ENCODE results near the gene CELF4.

The CELF4 gene

GRCh38 chr18:37343542-37343851 lies 222.1 kb downstream of the CELF4 start:
- no peak for DNase-seq
- no peaks in the 10 kb centered on the region for H3K36me3 ChIP-seq (ENCODE audit: control insufficient read depth in 4 of 4, insufficient read depth in 4 of 4, low read length in 3 of 4)
- POLR2A ChIA-PET, result no interaction called here
- CTCF ChIA-PET, result interaction anchor here (0.8 to 2.0 kb wide), 5 partner anchors 10 to 190 kb away, joined by 3 to 9 read pairs (median 3); no protein-coding TSS in a partner anchor
- no peaks in the 10 kb centered on the region for H3K9me3 ChIP-seq (ENCODE audit: control extremely low read depth in 1 of 5, control insufficient read depth in 4 of 5, insufficient read depth in 2 of 5, low read depth in 1 of 5, low read length in 4 of 5)
- 41% methylated on average over 7 of the region's 7 CpGs for WGBS (ENCODE audit: insufficient coverage)
- H3K4me1 ChIP-seq (ENCODE audit: control extremely low read depth in 1 of 4, control insufficient read depth in 4 of 4, insufficient read depth in 4 of 4, low read length in 3 of 4), result no peaks in the 10 kb centered on the region
- no peak overlapping the region for H3K27ac ChIP-seq (ENCODE audit: insufficient read depth in 1 of 2, low read depth in 1 of 2, low read length in 2 of 2, poor library complexity in 1 of 2, severe bottlenecking in 2 of 2)
- H3K4me3 ChIP-seq (ENCODE audit: control insufficient read depth in 1 of 7, extremely low read depth in 1 of 7, insufficient read depth in 4 of 7, low read depth in 2 of 7, low read length in 6 of 7), result no peak overlapping the region
- peaks cover 0 to 20% (median 8%) of the 10 kb centered on the region in 5 experiments for H3K27me3 ChIP-seq (replicated peaks in 2 of 5; ENCODE audit: control insufficient read depth in 4 of 5, insufficient read depth in 5 of 5, low read length in 4 of 5)

- peaks cover 0 to 20% (median 8%) of the 10 kb centered on the region in 5 experiments for H3K27me3 ChIP-seq (replicated peaks in 2 of 5; ENCODE audit: control insufficient read depth in 4 of 5, insufficient read depth in 5 of 5, low read length in 4 of 5)
Measured at GRCh38 chr18:37341473-37342086, 224.0 kb downstream of the CELF4 start.

GRCh38 chr18:37341016-37341415 lies 224.6 kb downstream of the CELF4 start:
- Histone ChIP-seq H3K27ac (ENCODE audit: insufficient read depth in 1 of 2, low read depth in 1 of 2, low read length in 2 of 2, poor library complexity in 1 of 2, severe bottlenecking in 2 of 2) (no peak overlapping the region), H3K9me3 (ENCODE audit: control extremely low read depth in 1 of 5, control insufficient read depth in 4 of 5, insufficient read depth in 2 of 5, low read depth in 1 of 5, low read length in 4 of 5) (no peaks in the 10 kb centered on the region), H3K4me3 (ENCODE audit: control insufficient read depth in 1 of 7, extremely low read depth in 1 of 7, insufficient read depth in 4 of 7, low read depth in 2 of 7, low read length in 6 of 7) (no peak overlapping the region), H3K4me1 (ENCODE audit: control extremely low read depth in 1 of 4, control insufficient read depth in 4 of 4, insufficient read depth in 4 of 4, low read length in 3 of 4) (no peaks in the 10 kb centered on the region), H3K27me3 (replicated peaks in 2 of 5; ENCODE audit: control insufficient read depth in 4 of 5, insufficient read depth in 5 of 5, low read length in 4 of 5) (peaks cover 0 to 17% (median 6%) of the 10 kb centered on the region in 5 experiments), H3K36me3 (ENCODE audit: control insufficient read depth in 4 of 4, insufficient read depth in 4 of 4, low read length in 3 of 4) (no peaks in the 10 kb centered on the region)
- CTCF ChIA-PET, result interaction anchor here (1.5 kb wide), 1 partner anchor 88 kb away, joined by 3 read pairs; no protein-coding TSS in a partner anchor
- 78% methylated on average over 2 of the region's 2 CpGs for WGBS (ENCODE audit: insufficient coverage)
- POLR2A ChIA-PET, result no interaction called here
- DNase-seq, result peak in 1 of 3 donors; percentile 2

More at GRCh38 chr18:37341473-37342086, 224.0 kb downstream of the CELF4 start:
- ChIA-PET CTCF (interaction anchor here (0.7 to 2.0 kb wide), 3 partner anchors 11 to 512 kb away, joined by 3 to 9 read pairs (median 3); no protein-coding TSS in a partner anchor), POLR2A (no interaction called here)
- no peak overlapping the region for H3K4me3 ChIP-seq (ENCODE audit: control insufficient read depth in 1 of 7, extremely low read depth in 1 of 7, insufficient read depth in 4 of 7, low read depth in 2 of 7, low read length in 6 of 7)
- H3K27ac ChIP-seq (ENCODE audit: insufficient read depth in 1 of 2, low read depth in 1 of 2, low read length in 2 of 2, poor library complexity in 1 of 2, severe bottlenecking in 2 of 2), result no peak overlapping the region
- no peaks in the 10 kb centered on the region for H3K4me1 ChIP-seq (ENCODE audit: control extremely low read depth in 1 of 4, control insufficient read depth in 4 of 4, insufficient read depth in 4 of 4, low read length in 3 of 4)
- H3K9me3 ChIP-seq (ENCODE audit: control extremely low read depth in 1 of 5, control insufficient read depth in 4 of 5, insufficient read depth in 2 of 5, low read depth in 1 of 5, low read length in 4 of 5), result no peaks in the 10 kb centered on the region
- WGBS (ENCODE audit: insufficient coverage), result 83% methylated on average over 3 of the region's 5 CpGs
- H3K36me3 ChIP-seq (ENCODE audit: control insufficient read depth in 4 of 4, insufficient read depth in 4 of 4, low read length in 3 of 4), result no peaks in the 10 kb centered on the region
- DNase-seq, result no peak

- DNase-seq, result no peak
- no peaks in the 10 kb centered on the region for H3K36me3 ChIP-seq (ENCODE audit: control insufficient read depth in 4 of 4, insufficient read depth in 4 of 4, low read length in 3 of 4)
- no peaks in the 10 kb centered on the region for H3K4me1 ChIP-seq (ENCODE audit: control extremely low read depth in 1 of 4, control insufficient read depth in 4 of 4, insufficient read depth in 4 of 4, low read length in 3 of 4)
- no peaks in the 10 kb centered on the region for H3K9me3 ChIP-seq (ENCODE audit: control extremely low read depth in 1 of 5, control insufficient read depth in 4 of 5, insufficient read depth in 2 of 5, low read depth in 1 of 5, low read length in 4 of 5)
- H3K27me3 ChIP-seq (replicated peaks in 2 of 5; ENCODE audit: control insufficient read depth in 4 of 5, insufficient read depth in 5 of 5, low read length in 4 of 5), result peaks cover 0 to 14% (median 5%) of the 10 kb centered on the region in 5 experiments
- ChIA-PET CTCF (no interaction called here), POLR2A (no interaction called here)
- H3K27ac ChIP-seq (ENCODE audit: insufficient read depth in 1 of 2, low read depth in 1 of 2, low read length in 2 of 2, poor library complexity in 1 of 2, severe bottlenecking in 2 of 2), result no peak overlapping the region
- no peak overlapping the region for H3K4me3 ChIP-seq (ENCODE audit: control insufficient read depth in 1 of 7, extremely low read depth in 1 of 7, insufficient read depth in 4 of 7, low read depth in 2 of 7, low read length in 6 of 7)
- 68% methylated on average over 9 of the region's 11 CpGs for WGBS (ENCODE audit: insufficient coverage)
Measured at GRCh38 chr18:37339701-37340215, 225.8 kb downstream of the CELF4 start.

- no peaks in the 10 kb centered on the region for H3K4me1 ChIP-seq (ENCODE audit: control extremely low read depth in 1 of 4, control insufficient read depth in 4 of 4, insufficient read depth in 4 of 4, low read length in 3 of 4)
- CTCF ChIA-PET, result interaction anchor here (2.3 kb wide), 1 partner anchor 15 kb away, joined by 7 read pairs; no protein-coding TSS in a partner anchor
- no peak overlapping the region for H3K27ac ChIP-seq (ENCODE audit: insufficient read depth in 1 of 2, low read depth in 1 of 2, low read length in 2 of 2, poor library complexity in 1 of 2, severe bottlenecking in 2 of 2)
- 97% methylated on average over 23 of the region's 27 CpGs for WGBS (ENCODE audit: insufficient coverage)
- H3K9me3 ChIP-seq (ENCODE audit: control extremely low read depth in 1 of 5, control insufficient read depth in 4 of 5, insufficient read depth in 2 of 5, low read depth in 1 of 5, low read length in 4 of 5), result no peaks in the 10 kb centered on the region
- H3K4me3 ChIP-seq (ENCODE audit: control insufficient read depth in 1 of 7, extremely low read depth in 1 of 7, insufficient read depth in 4 of 7, low read depth in 2 of 7, low read length in 6 of 7), result no peak overlapping the region
- POLR2A ChIA-PET, result no interaction called here
- no peak for DNase-seq
- H3K27me3 ChIP-seq (replicated peaks in 2 of 5; ENCODE audit: control insufficient read depth in 4 of 5, insufficient read depth in 5 of 5, low read length in 4 of 5), result peaks cover 0 to 3% (median 0%) of the 10 kb centered on the region in 5 experiments
- no peaks in the 10 kb centered on the region for H3K36me3 ChIP-seq (ENCODE audit: control insufficient read depth in 4 of 4, insufficient read depth in 4 of 4, low read length in 3 of 4)
Measured at GRCh38 chr18:37336568-37337285, 228.9 kb downstream of the CELF4 start.

- POLR2A ChIA-PET, result no interaction called here
- CTCF ChIA-PET, result interaction anchor here (1.7 to 2.3 kb wide), 3 partner anchors 11 to 648 kb away, joined by 4 to 7 read pairs (median 5); no protein-coding TSS in a partner anchor
- Histone ChIP-seq H3K4me3 (ENCODE audit: control insufficient read depth in 1 of 7, extremely low read depth in 1 of 7, insufficient read depth in 4 of 7, low read depth in 2 of 7, low read length in 6 of 7) (no peak overlapping the region), H3K9me3 (ENCODE audit: control extremely low read depth in 1 of 5, control insufficient read depth in 4 of 5, insufficient read depth in 2 of 5, low read depth in 1 of 5, low read length in 4 of 5) (no peaks in the 10 kb centered on the region), H3K36me3 (ENCODE audit: control insufficient read depth in 4 of 4, insufficient read depth in 4 of 4, low read length in 3 of 4) (no peaks in the 10 kb centered on the region), H3K27me3 (replicated peaks in 2 of 5; ENCODE audit: control insufficient read depth in 4 of 5, insufficient read depth in 5 of 5, low read length in 4 of 5) (peaks cover 0 to 3% (median 0%) of the 10 kb centered on the region in 5 experiments), H3K4me1 (ENCODE audit: control extremely low read depth in 1 of 4, control insufficient read depth in 4 of 4, insufficient read depth in 4 of 4, low read length in 3 of 4) (no peaks in the 10 kb centered on the region), H3K27ac (ENCODE audit: insufficient read depth in 1 of 2, low read depth in 1 of 2, low read length in 2 of 2, poor library complexity in 1 of 2, severe bottlenecking in 2 of 2) (no peak overlapping the region)
- DNase-seq, result peak; percentile 14 to 29 (median 16)
- 90% methylated on average over 1 of the region's 3 CpGs for WGBS (ENCODE audit: insufficient coverage)
Measured at GRCh38 chr18:37335409-37335736, 230.2 kb downstream of the CELF4 start.

Data from common myeloid progenitor, CD34-positive (primary cell).